GM19238 (cell line): ENCODE data around the gene SULT1C3.

Experiments
- DNase-seq: peaks from one replicate; pipeline ENCODE4 v3.0.0; 2011; ENCODE audit warnings: low spot score; ENCODE audit not compliant: insufficient read length

Gene SULT1C3

GRCh38 chr2:108239786-108240185, at the start of gene SULT1C3:
Gene SULT1C3 (plus strand): TSS chr2:108239968. CDS start chr2:108247195, 7,227 bp downstream.
- DNase-seq: no peak

- no peak for DNase-seq
These were observed 46.5 kb upstream of the SULT1C3 start for GRCh38 chr2:108193251-108193650.

GRCh38 chr2:108194409-108195132, 45.2 kb upstream of the SULT1C3 start:
- no peak for DNase-seq

- no peak for DNase-seq
These were observed 44.7 kb upstream of the SULT1C3 start for GRCh38 chr2:108195133-108195439.

GRCh38 chr2:108199726-108200125, 40.0 kb upstream of the SULT1C3 start:
- no peak for DNase-seq

GRCh38 chr2:108200569-108200968, 39.2 kb upstream of the SULT1C3 start:
- DNase-seq: no peak

GRCh38 chr2:108212671-108213070, 27.1 kb upstream of the SULT1C3 start:
- DNase-seq: no peak

- no peak for DNase-seq
These were observed 24.0 kb upstream of the SULT1C3 start for GRCh38 chr2:108215794-108216211.

GRCh38 chr2:108217211-108217610, 22.6 kb upstream of the SULT1C3 start:
- DNase-seq: no peak

- DNase-seq: no peak
These were observed 20.1 kb upstream of the SULT1C3 start for GRCh38 chr2:108219688-108220087.

- no peak for DNase-seq
These were observed 19.6 kb upstream of the SULT1C3 start for GRCh38 chr2:108220191-108220590.

GRCh38 chr2:108220942-108221541, 18.7 kb upstream of the SULT1C3 start:
- DNase-seq: no peak

GRCh38 chr2:108222261-108222660, 17.5 kb upstream of the SULT1C3 start:
- DNase-seq: no peak

- no peak for DNase-seq
These were observed 16.2 kb upstream of the SULT1C3 start for GRCh38 chr2:108223573-108223972.

- DNase-seq: no peak
These were observed 15.7 kb upstream of the SULT1C3 start for GRCh38 chr2:108224022-108224421.

GRCh38 chr2:108226564-108226963, 13.2 kb upstream of the SULT1C3 start:
- no peak for DNase-seq

GRCh38 chr2:108228006-108228405, 11.8 kb upstream of the SULT1C3 start:
- no peak for DNase-seq

- no peak for DNase-seq
These were observed 11.2 kb upstream of the SULT1C3 start for GRCh38 chr2:108228537-108228936.

- DNase-seq: no peak
These were observed 9.9 kb upstream of the SULT1C3 start for GRCh38 chr2:108229875-108230274.

GRCh38 chr2:108235577-108235976, 4.2 kb upstream of the SULT1C3 start:
- no peak for DNase-seq

- no peak for DNase-seq
These were observed 3.0 kb upstream of the SULT1C3 start for GRCh38 chr2:108236676-108237335.

- no peak for DNase-seq
These were observed 1.2 kb downstream of the SULT1C3 start for GRCh38 chr2:108240966-108241365.

GRCh38 chr2:108243566-108243965, 3.8 kb downstream of the SULT1C3 start:
- DNase-seq: no peak
